Measurements from ENCODE around the gene CUL7.
"Not testable (repeated sequence)": the region's sequence is repeated elsewhere in the genome, so short reads cannot be mapped to it uniquely, and the experiment has no call there.

Gene CUL7

DNA sequence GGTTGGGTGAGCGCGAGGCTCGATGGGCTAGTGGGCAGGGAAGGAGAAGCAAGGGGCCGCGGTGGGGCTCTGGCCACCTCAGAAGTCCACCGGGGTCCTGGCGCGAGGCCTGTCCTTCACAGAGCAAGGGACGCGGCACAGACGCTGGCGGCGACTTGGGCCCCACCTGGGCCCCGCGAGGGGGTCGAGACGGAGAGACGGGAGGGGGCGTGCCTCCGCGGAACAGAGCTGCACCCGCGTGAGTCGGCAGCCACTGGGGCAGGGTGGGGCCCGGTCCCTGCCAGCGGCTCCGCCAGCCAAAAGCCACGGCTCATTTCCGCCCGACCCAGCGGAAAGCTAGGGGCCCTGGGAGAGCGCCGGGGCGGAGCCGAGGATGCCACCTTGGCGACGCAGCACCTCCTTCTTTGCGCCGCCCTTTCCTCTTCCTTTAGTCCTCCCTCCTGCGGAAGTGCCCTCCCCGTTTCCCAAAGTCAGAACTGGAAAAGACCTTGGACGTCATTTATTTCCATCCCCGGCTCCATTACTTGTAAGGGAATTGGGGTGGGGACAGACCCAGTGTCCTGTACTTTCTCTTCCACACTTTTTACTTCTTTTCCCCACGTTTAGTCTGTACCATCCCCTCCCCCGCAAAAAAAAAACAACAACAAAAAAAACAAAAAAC, at the start of gene CUL7:
CUL7 (minus strand) TSS at position 307 of the 661 bp plus-strand sequence. CDS start 1,063 bp downstream, outside the sequence.
- DNase-seq: peak; percentile 90

DNA sequence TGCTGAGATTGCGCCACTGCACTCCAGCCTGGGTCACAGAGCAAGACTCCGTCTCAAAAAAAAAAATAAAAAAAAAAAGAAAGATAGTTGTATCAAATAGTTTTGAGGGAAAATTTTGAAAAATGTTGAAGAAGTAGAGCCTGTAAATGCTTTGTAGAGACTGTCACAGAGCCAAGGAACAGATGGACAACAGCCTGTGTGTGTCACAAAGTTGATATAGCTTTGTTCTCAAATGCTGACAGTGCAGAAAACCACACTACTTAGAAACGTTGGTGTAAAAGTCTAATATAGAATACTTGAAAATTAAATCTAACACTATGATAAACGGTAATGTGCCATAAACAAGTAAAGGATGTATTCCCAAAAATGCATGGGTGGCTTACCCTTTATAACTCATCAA, 47.8 kb upstream of the CUL7 start:
- DNase-seq: no peak

DNA sequence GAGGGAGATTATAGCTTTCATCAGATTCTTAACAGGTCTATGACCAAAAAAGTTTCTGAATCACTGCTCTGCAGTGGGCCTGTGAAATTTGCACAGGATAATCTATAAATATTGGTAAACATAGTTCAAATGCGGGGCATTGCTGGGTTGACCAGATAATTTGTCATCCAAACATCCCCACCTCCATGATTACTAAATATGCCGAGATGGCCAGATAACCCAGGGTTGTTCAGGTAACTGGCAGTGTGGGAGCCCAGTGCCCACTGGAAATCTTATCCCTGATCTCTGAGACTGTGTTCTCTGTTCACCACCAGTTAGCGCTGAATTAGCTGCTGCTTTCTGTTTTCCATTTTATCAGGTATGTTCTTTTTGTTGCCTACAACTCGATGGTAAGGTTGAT, 43.9 kb upstream of the CUL7 start:
- no peak for DNase-seq

DNA sequence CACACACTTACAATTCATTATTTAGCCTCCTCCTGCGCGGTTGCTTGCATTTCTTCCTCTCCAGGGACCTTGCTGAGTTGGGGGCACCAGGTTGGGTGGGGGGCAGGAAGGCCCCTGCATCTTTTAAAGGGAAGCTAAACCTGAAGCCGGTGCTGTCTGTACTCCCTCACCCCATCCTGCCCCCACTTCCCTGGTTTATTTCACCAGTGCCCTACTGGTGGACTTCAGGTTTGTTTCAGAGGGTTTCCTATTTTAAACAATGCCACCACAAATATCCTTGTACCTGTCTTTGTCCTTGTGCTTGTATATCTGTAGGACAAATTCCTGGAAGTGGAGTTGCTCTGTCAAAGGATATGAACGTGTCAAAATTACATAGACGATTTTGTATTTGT, 43.4 kb upstream of the CUL7 start:
- DNase-seq: no peak

DNA sequence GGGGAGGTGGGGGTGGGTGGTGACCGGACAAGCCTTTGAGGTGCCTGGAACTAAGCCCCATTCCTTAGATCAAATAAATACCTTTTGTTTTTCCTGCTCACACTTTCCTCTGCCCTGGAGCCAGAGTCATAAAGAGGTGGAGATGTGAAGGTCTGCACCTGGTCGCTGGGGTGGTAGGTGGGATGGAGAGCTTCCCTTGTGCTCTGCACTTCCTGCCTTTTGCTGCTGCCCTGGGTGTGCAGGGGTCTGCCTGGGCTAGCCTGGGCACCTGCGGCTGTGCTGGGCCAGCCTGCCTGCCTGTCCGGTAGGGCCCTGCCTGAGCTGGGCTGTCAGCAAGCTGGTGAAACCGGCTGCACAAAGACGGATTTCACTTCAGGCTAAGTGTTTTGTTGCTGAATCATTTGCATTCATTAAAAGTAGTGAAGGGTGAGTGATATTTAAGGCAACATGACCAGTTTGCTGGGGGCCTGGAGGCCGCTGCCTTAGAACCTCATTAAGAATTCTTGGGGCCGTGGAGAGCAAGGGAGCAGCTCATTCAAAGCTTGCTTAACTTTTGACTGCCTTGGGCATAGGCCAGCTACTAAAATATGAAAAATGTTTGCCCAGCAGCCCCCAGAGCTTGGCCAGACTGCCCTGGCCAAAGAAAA, 42.9 kb upstream of the CUL7 start:
- no peak for DNase-seq

DNA sequence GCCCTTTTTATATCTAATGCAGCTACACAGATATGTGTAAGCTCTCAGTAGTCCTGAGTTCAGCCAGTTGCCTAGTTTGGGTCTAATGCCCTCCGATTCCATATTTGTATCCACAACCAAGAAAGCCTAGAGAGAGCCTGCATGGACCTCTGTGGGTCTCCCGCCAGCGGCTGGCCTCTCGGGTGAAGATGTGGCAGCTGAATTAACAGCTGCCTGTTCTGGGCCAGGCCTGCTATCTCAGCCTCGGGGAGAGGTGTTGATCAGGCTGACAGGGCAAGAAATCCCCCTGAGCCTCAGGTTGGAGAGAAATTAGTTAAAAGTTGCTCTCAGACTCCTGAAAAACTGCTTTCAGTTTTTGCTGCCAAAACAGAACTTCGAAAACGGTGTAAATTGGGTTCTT, 42.3 kb upstream of the CUL7 start:
- no peak for DNase-seq

DNA sequence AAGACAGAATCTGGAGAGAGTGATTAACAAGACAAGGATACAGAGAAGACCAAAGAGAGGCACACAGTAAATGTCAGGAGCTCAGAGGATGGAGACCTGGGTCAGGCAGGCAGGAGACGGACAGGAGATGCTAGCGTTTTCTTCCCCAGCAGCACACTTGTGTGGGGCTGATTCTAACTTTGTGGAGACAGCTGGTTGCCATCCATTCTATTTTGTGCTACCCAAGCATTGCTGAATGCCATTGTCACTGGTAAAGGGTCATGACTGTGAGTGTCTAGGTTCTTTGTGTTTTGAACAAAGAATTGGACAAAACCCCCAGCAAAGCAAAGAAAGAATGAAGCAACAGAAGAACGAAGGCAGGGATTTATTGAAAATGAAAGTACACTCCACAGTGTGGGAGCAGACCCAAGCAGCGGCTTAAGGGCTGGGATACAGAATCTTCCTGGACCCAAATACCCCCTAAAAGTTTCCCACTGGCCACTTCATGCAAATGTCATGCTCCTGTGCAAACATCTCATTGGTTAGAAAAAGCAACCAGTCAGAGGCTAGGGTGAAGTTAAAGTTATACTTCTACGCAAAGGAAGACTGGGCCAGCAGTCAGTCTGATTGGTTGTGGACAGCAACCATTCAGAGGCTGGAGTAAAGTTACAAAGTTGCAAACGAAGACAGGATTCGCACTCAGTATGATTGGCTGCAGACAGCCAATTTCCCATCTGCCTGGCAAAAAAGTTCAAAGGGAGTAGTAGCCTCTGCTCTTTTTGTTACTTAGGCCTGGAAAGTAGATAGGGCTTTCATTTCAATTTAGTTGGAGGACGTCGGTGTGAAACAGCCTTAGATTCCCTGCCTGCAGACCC, 40.0 kb upstream of the CUL7 start:
- no peak for DNase-seq

DNA sequence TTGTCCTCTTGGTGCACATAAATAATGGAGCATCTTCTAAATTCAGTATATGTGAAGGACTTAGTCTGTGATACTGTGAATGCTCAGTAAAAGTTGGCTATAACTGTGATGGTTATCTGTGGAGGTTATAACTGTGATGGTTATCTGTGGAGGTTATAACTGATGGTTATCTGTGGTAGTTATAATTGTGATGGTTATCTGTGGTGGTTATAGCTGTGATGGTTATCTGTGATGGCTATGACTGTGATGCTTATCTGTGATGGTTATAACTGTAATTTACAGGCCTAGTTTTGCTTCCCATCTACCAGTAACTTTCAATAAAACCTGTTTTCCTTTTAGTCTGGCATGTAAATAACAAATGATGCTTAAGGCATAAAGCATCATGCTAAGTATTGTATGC, 39.0 kb upstream of the CUL7 start:
- no peak for DNase-seq

DNA sequence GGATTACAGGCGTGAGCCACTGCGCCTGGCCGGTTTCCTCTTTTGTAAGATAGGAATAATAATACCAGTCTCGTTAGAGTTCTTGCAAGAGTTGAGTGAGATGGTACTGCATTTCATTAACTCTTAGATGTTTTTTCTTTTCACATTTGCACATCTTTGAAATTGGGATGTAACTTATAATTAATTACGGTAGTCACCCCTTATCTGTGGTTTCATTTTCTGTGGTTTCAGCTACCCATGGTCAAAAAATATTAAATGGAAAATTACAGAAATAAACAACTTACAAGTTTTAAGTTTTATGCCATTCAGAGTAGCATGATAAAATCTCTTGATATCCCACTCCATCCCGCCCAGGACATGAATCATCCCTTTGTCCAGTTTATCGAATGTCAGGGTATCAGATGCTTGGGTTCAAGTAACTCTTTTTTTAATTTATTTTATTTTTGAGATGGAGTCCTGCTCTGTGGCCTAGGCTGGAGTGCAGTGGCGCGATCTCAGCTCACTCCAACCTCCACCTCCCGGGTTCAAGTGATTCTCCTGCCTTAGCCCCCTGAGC, 37.9 kb upstream of the CUL7 start:
- no peak for DNase-seq

DNA sequence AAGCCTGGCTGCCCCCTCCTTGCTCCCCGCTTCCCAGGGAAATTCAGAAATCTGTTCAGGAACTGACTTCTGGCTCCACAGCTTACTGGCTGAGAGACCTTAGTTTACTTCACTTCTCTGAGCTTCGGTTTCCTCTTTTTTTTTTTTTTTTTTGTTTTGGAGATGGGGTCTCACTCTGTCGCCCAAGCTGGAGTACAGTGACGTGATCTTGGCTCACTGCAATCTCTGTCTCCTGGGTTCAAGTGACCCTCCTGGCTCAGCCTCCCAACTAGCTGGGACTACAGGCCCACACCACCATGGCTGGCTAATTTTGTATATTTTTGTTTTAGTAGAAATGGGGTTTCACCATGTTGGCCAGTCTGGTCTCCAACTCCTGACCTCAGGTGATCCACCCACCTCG, 37.4 kb upstream of the CUL7 start:
- DNase-seq: no peak

DNA sequence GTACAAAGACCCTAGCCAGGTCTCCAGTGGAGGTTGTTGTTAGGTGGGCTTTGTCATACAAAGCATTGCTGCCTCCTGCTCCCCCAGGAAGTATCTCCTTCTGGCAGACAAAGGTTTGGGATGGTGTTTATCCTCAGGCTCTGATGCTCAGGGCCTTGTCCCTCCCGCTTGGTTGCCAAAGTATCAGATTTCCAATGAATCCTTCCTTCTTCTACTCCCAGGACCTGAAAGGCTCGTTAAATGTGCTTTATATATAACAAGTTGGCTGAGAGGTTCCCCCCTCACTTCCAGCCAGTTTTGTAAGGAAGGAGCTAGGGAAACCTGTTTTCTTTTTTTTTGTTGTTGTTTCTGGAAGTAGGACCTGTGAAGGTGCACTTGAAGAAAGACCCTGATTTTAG, 36.9 kb upstream of the CUL7 start:
- DNase-seq: no peak

DNA sequence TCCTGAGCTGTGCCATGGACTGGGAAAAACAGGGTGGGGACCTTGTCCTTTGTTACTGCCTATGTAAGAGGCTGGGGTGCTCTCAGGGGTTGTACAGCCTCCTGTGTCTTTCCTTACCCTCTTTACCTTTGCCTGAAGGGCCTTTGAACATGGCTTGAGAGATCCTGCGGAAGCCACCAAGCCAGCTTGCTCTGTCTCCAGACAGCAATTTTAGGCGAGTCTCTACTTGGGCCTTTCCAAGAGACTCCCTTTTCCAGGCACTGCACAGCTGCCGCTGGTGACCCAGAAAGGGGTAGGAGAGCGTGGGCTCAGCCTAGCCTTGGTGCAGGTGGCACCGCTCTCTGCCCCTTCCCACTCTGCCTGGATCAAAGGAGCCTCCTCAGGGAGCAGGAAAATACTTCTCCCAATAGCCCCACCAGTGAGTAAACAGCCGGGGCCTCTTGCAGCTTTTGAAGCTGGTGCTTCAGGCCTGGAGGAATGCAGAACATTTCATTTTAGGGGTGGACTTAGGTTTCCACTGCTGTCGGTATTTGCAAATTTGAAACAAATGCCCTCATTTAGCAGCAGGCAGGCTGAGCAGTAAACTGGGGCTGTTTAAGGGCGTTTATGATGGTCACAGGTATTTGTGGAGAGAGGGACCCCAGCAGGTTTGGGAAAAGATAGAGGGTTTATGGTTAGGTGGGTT, 36.4 kb upstream of the CUL7 start:
- DNase-seq: no peak

DNA sequence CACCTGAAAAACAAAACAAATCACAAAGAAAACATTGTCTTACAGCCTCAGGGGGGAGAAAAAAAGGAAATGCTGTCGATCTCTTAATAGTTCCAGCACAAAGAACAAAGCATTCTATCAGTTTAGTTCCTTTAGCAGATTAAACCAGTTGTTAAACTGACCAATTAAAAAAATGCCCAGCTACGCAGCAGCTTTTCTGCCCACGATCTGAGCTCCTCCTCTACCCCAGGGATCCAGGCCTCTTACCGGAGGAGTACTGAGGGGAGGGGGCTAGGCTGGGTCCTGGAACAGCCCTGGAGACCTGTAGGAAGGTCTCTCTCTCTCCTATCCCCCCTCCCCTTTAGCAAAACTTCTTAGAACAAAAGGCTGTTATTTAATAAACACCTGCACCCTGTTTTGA, 35.8 kb upstream of the CUL7 start:
- DNase-seq: no peak

DNA sequence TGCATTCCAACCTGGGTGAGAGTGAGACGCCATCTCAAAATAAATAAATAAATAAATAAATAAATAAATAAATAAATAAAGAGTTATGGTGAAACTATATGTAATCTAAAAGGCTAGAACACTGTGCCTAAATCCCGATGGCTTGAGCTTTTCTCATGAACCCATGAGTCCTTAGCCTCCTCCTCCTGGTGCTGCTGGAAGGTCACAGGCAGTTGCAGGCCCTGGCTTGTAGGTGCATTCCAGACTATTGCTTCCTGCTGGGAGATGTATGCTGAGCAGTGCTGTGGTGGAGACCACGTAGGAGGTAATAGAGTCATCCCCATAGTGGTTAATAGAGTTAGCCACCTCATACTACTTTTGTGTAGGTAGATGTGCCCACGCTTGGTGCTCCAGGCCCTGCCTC, 35.0 kb upstream of the CUL7 start:
- no peak for DNase-seq

DNA sequence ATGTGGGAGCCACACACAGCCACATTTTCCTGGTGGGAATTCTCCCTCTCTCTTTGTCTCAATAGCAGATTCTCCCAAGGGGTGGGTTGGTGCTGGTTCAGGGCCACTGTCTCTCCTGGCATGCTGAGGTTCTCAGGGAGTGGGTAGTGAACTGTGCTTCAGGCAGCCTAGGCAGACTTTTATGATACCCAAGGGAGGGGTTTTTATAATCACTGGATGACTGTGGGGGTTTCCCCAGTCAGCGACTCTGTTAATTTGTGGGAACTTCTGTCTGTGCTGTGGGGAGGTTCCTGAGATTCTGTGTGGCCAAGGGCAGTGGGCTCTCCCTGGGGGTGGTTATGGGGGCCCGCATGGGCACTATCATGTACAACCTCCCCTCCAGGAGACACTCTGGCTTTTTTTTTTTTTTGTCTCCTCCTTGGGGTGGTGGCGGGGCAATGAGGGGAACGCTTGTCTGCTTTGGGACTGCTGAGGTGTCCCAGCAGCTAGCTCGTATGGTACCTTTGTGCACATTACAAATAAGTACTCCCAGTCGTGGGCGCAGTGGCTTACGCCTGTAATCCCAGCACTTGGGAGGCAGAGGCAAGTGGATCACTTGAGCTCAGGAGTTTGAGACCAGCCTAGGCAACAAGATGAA, 32.5 kb upstream of the CUL7 start:
- DNase-seq: no peak

DNA sequence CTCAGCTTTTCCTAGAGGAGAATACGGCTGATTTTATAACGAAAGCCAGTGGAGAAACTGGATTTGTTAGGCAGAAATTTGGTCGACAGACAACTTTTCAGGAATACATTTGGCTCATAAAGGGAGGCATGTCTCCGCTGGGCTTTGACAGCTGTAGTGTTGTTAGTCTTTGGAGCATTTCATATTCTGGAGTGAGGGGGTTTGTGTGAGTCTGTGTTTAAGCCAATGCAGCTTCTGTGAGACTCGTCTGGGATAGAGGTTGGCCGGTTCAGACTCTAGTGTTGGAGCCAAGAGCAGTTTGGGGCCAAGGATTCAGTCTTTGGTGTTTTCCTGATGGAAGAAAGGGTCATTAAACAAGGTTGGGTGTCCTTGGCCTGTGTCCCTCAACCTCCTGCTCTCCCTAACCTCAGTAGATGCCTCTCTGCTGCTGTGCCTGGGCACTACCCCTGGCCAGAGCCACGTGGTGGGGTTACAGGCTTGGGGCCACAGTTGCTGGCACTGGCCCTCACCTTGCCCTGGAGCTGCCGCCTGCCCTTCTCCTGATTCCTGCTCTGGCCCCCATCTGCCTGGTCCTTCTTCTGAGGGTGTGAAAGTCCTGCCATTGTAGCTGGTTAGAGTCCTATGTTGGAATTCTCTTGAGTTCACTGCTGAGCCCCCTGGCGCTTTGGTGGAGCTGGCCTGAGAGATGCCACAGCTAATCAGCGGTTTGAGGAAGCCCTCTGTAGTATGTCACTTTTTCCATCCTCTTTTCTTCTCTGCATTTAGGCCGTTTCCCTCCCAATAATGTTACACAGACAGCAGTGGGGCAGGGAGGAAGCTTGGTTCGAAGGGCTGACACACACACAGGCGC, 29.4 kb upstream of the CUL7 start:
- peak; percentile 15 for DNase-seq

DNA sequence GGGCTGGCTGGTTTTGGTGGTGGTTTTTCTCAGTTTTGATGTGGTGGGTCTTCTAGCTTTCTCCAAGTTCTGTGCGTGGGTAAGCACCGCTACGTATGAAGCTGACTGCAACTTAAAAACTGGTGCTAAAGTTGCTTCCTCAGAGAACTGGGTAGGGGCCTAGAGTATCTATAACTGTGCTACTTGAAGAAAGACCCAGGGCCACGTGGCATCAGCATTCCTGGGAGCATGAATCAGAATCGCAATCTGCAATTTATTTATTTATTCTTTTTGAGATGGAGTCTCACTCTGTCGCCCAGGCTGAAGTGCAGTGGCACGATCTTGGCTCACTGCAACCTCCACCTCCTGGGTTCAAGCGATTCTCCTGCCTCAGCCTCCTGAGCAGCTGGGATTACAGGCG, 28.3 kb upstream of the CUL7 start:
- DNase-seq: not testable (repeated sequence)

DNA sequence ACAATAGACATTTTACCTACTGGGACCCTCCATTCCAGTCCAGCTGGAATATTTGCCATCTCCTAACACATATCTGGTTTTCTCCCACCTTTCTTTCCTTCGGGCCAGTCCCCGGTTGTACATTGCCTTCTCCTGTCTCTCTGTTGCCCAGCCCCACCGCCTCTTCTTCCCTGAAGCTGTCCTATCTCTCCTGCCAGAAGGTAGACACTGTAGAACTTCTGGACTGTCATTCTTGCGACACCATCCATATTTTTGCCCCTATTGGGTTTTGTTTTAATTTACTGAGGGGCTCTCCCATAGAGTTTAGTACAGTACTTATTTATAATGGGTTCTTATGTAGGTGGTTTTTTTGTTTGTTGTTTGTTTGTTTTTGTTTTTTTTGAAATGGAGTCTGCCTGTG, 27.4 kb upstream of the CUL7 start:
- DNase-seq: no peak

DNA sequence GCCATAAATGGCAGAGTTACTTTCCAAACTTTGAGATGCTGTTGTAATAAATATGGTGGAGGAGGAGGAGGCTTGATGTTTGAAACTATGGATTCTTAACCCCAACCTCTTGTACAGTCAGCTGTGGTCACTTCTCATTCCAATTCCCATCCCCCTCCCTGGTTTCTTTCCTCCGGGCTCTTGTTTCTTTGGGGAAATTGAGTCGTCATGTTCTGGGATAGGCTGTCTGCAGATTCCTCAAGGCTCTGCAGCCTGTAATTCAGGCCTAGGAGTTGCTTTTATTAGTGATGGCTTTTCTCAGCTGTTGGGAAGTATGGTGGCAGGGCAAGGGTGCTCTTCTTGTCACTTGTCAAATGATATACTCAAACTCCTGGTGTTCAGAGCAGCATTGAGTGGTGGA, 25.0 kb upstream of the CUL7 start:
- no peak for DNase-seq

DNA sequence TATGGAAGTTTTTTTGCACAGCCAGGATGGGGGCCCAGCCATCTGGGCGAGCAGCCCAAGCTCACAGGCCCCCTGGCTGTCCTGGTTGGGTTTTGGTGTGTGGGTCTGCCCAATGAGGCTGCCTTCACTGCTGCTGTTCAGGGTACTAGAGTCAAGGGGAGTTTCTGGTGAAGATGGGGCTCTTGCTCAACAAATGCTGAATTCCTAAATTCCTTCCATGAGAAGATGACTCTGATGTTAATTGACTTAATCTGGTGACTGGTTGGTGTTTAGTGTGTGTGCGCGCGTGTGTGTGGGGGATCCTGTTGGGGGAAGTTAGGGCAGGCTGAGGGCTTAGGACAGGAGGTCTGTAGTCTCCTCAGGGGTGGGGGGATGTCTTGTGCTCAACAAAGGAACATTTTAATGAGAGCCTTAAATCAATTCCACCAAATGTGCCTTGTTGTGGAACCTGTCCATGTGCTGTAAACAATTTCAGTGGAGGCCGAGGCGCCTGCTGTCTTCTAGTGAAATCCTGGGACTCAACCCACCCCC, 24.4 kb upstream of the CUL7 start:
- DNase-seq: no peak

DNA sequence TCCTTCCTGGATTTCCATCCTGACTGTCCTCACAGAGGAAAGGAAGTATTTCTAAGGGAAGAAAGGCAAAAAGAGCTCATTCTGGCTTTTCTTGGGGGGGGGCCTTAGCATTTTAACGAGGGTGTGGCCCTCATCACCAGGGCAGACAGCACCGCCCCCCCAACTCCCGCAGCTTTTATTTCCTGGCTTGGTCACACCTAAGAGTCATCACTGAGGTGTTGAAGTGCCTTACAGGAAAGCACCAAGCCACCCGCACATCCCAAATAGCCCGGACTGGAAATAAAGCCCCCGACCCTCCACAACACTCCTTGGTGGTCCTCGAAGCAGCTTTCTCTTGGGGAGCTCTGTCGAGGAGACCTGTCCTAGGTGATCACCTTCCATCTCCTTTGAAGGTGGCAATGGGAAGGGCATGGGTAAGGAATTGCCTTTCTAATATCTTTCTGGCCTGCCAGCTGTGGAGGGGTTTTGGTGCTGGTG, 23.7 kb upstream of the CUL7 start:
- no peak for DNase-seq

All from MV-4-11 (cell line).